HG03558 (cell line): ENCODE measurements around the gene SASH1.
A peak's percentile ranks its signal among the peaks of the same experiment; 100 is the strongest.

ENCODE experiments used
- ATAC-seq: cut with Tn5 transposase; IDR thresholded peaks from one replicate; pipeline ENCODE4 v1.9.1; 2021; ENCODE audit warnings: moderate number of reproducible peaks; ENCODE audit not compliant: unreplicated experiment; ENCODE audit errors: extremely low read depth

Gene SASH1

DNA sequence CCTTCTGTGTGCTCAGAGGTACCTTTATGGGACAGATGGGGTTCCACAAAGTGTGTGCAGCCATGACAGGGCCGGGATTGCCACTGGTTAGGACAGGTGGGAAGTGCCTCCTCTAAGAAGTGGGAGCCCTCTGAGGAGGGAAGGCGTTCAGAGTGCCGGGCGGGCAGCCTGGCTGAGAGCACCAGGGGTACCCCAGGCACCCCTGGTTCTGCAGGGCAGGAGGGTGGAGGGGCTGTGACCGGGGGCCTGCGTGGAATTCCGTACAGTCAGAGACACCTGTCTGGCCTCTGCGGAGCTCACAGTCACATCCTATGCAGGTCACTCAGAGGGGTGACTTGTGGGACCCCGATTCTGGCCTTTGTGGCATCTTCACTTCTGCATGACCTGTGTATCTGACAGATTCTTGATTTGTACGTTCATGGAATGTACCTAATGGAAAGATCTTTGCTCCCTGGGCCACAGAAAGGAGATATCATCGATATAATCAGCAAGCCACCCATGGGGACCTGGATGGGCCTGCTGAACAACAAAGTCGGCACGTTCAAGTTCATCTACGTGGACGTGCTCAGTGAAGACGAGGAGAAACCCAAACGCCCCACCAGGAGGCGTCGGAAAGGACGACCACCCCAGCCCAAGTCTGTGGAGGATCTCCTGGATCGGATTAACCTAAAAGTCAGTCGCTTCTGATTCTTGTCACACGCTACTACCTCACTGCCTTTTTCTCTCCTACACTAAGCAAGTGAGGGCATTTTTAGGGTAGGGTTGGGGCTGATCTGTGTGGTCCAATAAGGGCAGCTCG lies 190.9 kb downstream of the SASH1 start:
- no peak for ATAC-seq

DNA sequence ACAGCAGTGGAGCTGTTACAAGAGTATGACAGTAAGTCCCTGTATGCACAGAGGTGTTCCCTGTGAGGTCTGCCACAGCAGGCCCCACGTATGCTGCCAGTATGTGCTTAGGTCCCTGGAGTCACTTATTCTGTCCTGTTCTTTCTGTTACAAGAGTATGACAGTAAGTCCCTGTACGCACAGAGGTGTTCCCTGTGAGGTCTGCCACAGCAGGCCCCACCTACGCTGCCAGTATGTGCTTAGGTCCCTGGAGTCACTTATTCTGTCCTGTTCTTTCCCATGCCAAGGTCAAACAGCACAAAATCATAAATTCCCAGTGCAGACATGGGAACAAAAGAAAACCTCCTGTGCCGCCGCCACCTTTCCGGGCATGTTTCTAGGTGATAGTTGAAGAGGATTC lies 192.2 kb downstream of the SASH1 start:
- no peak for ATAC-seq

- no peak for ATAC-seq
Observed at GRCh38 chr6:148535381-148535780, 192.7 kb downstream of the SASH1 start.

- ATAC-seq: no peak
Observed at GRCh38 chr6:148535976-148536375, 193.3 kb downstream of the SASH1 start.

DNA sequence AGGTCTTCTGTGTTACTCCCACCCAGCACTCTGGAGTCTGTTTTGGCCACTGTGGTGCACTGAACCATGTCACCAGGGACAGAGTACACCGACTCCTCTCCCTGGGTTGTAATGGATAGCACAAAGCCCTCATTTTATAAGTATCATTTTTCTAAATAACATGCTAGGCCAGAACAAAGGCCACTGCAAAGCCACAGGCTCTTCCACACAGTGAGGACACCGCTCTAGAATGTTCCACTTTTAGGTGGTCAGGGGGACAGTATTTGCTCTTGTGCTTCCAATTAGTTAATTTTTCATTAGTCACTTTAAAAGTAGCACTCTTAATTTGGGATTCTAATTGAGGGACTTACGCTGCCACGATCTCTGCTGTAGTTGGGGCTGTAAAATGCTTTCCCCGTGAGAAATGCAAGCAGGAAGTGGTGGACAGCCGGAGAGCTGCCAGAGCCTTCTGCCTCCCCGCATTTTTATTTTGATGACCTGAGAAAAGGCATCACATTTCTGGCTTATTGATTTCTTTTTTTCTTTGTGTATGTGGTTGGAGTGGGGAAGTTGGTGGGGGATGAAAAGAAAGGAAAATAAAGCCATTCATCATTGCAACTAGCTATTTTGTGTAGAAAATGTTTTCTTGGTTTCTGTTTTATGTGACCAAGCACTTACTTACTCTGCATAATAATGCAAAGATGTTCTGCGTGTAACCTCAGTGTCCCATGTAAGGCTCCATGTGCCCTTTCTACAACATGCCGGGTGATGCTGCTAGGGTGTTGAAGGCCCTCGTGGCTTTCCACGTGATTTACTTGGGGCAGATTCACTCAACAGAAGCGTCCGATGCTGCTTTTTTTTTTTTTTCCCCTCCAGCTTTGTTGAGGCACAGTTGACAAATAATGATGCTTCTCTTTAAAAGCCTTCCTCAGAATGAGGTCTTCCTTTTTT lies 195.9 kb downstream of the SASH1 start:
- no peak for ATAC-seq

GRCh38 chr6:148543540-148543939 lies 200.9 kb downstream of the SASH1 start:
- ATAC-seq: no peak

GRCh38 chr6:148544421-148544820 lies 201.8 kb downstream of the SASH1 start:
- no peak for ATAC-seq

- no peak for ATAC-seq
Observed at GRCh38 chr6:148545901-148546300, 203.3 kb downstream of the SASH1 start.

DNA sequence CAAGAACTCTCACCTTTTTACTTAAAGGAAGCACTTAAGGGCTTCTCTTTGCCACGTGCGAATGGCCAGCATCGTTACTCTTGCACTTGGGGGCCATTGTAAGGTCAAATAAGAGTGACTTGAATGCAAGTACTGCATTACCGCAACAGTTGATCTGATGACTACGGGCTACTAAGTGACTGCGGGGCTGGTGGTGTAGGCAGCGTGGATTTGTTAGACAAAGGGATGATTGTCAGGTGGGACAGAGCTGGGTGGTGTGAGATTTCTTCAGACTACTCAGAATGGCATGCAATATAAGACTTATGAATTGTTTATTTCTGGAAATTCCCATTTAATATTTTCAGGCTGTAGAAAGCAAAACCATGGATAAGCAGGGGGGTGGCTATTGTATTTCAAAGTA lies 204.5 kb downstream of the SASH1 start:
- ATAC-seq: no peak

- ATAC-seq: no peak
Observed at GRCh38 chr6:148548065-148548748, 205.6 kb downstream of the SASH1 start.

- no peak for ATAC-seq
Observed at GRCh38 chr6:148548749-148549140, 206.1 kb downstream of the SASH1 start.

DNA sequence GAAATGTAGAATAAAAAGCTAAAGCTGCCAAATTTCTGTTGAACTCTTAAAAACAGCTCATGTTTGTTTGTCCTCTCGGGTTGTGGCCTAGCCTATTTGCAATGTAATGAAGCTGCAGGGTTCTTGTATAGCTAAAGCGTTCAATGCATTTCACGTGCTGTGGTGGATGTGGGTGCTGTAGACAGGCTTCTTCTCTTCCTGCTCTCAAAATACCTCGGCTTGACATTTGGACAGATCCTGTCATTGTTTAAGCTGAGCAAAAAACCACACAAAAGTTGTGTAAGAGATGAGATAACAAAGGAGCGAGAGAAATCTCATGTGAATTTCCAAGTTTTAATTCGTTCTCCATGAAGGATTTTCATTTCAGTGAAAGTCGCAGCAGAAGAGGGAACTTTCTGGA lies 207.9 kb downstream of the SASH1 start:
- no peak for ATAC-seq

DNA sequence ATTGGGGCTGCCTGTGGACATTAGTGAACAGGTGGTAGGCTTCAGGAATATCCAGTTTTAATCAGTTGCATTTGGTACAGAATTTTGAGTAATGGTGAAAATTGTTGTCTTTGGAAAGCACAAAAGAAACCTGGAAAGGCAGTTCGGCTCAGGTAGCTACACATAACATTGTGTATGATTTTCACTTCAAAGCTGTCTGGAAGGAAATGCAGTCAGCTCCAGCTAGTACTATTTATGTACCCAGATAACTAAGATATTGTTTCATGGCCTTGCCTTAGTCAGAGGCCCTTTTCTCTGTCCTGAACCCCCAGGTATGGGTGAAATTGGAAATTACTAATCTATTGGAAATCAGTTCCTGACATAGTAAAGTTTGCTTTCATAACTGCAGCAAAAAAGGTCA lies 208.6 kb downstream of the SASH1 start:
- ATAC-seq: no peak

DNA sequence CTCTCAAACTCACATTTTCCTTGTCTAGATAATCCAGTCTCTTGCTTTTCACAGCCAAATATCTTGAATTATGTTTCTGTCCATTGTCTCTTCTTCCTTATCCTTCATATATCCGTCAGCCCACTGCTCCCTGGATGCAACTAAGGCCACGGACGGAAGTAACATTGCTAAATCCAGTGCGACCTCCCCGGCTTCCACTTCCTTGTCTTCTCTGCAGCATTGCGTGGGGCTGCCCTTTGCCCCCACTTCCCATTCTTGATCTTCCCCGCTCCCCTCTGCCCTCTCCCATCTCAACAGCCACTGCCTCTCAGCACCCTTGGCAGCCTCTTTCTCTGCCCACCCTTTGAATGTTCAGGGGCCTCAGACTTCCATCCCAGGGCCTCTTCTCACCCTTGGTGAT lies 213.8 kb downstream of the SASH1 start:
- no peak for ATAC-seq

- ATAC-seq: no peak
Observed at GRCh38 chr6:148557796-148558321, 215.2 kb downstream of the SASH1 start.

GRCh38 chr6:148559848-148560433 lies 217.3 kb downstream of the SASH1 start:
- ATAC-seq: peak; percentile 65

DNA sequence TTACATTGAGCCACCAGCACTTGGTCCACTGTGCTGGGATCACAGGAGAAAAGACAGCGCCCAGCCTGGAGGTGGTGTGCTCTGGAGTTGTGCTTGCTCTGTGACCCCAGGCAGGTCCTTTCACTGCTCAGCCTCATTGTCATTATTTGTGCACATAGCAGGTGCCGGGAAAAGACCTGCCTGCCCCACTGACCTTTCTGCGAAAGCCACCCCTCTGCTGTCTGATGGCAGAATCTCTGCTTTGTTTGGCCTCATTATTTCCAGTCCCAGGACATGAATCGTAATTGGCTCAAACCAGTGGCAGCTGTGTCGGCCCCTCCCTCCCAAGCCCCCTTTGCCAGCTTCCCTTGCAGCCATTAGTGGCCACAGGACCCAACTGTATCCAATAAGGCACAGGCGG lies 219.0 kb downstream of the SASH1 start:
- ATAC-seq: no peak

- ATAC-seq: no peak
Observed at GRCh38 chr6:148563066-148563465, 220.4 kb downstream of the SASH1 start.

GRCh38 chr6:148564494-148565035 lies 221.9 kb downstream of the SASH1 start:
- no peak for ATAC-seq
